H1 (cell line): Measurements from ENCODE around the gene SEMA4D. TPM values are rescaled to one million over a fixed set of nuclear protein-coding genes. Genes with fewer than 3 reads are reported as not detected.

Experiments used
- CTCF ChIA-PET: fragments of 300-600 bp; sonication (Branson Sonifier 250); formaldehyde crosslinking; loops from one replicate; lab custom pipeline; 2021; ENCODE audit not compliant: partially characterized antibody; lab: Charles Lee
- POLR2A ChIA-PET: fragments of 300-600 bp; sonication (Branson Sonifier 250); formaldehyde crosslinking; loops from one replicate; lab custom pipeline; 2021; ENCODE audit warnings: inconsistent platforms; ENCODE audit not compliant: partially characterized antibody; lab: Charles Lee
- DNase-seq, 2 experiments: peaks; one replicate each; pipeline versions ENCODE4 v3.0.0 to v3.0.0-alpha.2; 2010 to 2022; ENCODE audit warnings: low spot score in 2 of 2, low read depth in 1 of 2, mixed read lengths in 1 of 2
- FAIRE-seq: peaks from 2 replicates; lab custom pipeline; 2011; peaks lifted over from hg19 to GRCh38; lab: Jason Lieb, UNC
- H2AFZ ChIP-seq: 2 replicates; pipeline ENCODE4 v1.8.1; 2012; ENCODE audit warnings: low read length, inconsistent platforms
- H2AK5ac ChIP-seq: 2 replicates; pipeline ENCODE4 v1.6.1; 2013; ENCODE audit warnings: low read depth, low read length
- H2BK120ac ChIP-seq: replicated peaks from 2 replicates; pipeline ENCODE3; 2013; ENCODE audit warnings: low read depth, low read length, inconsistent platforms
- H2BK12ac ChIP-seq: 2 replicates; pipeline ENCODE4 v1.6.1; 2013; ENCODE audit warnings: low read depth, low read length
- H2BK15ac ChIP-seq: 2 replicates; pipeline ENCODE4 v1.6.1; 2013; ENCODE audit warnings: low read length
- H2BK20ac ChIP-seq: 2 replicates; pipeline ENCODE4 v1.6.1; 2013; ENCODE audit warnings: low read length
- H2BK5ac ChIP-seq: 2 replicates; pipeline ENCODE4 v1.6.1; 2013; ENCODE audit warnings: low read depth, low read length
- H3K14ac ChIP-seq: 2 replicates; pipeline ENCODE4 v1.6.1; 2013; ENCODE audit warnings: inconsistent platforms; ENCODE audit not compliant: insufficient read length
- H3K18ac ChIP-seq: 2 replicates; pipeline ENCODE4 v1.6.1; 2013; ENCODE audit warnings: low read length; ENCODE audit errors: extremely low read depth
- H3K23ac ChIP-seq: 2 replicates; pipeline ENCODE4 v1.6.1; 2013; ENCODE audit warnings: inconsistent platforms; ENCODE audit not compliant: insufficient read length
- H3K23me2 ChIP-seq: 2 replicates; pipeline ENCODE4 v1.6.1; 2013; ENCODE audit warnings: low read depth, low read length
- H3K27ac ChIP-seq: 2 replicates; pipeline ENCODE4 v1.6.1; 2011; ENCODE audit warnings: low read depth, low read length, inconsistent platforms
- H3K27me3 ChIP-seq, 4 experiments: replicated peaks in 1 of 4; 1 replicate in 1 of 4; 2 replicates in 3 of 4; pipeline versions ENCODE4 v1.6.1 to v1.8.1; 2011 to 2013; ENCODE audit warnings: low read length in 3 of 4, mild to moderate bottlenecking in 3 of 4, inconsistent platforms in 2 of 4, mixed read lengths in 2 of 4, moderate library complexity in 1 of 4; ENCODE audit not compliant: control insufficient read depth in 3 of 4, insufficient read depth in 3 of 4; ENCODE audit errors: extremely low read depth in 1 of 4
- H3K36me3 ChIP-seq, 4 experiments: 2 replicates each; pipeline versions ENCODE4 v1.6.1 to v1.8.1; 2011 to 2013; ENCODE audit warnings: mild to moderate bottlenecking in 4 of 4, low read length in 3 of 4, moderate library complexity in 2 of 4, control low read depth in 1 of 4, inconsistent platforms in 1 of 4; ENCODE audit not compliant: insufficient read depth in 4 of 4, control insufficient read depth in 2 of 4
- H3K4ac ChIP-seq: replicated peaks from 2 replicates; pipeline ENCODE3; 2013; ENCODE audit warnings: low read length, low read depth, mixed read lengths, inconsistent platforms; ENCODE audit not compliant: insufficient read length
- H3K4me1 ChIP-seq, 4 experiments: replicated peaks in 1 of 4; 1 replicate in 1 of 4; 2 replicates in 3 of 4; pipeline versions ENCODE4 v1.6.1 to v1.8.1; 2011 to 2013; ENCODE audit warnings: low read length in 3 of 4, inconsistent platforms in 2 of 4, mixed read lengths in 1 of 4; ENCODE audit not compliant: insufficient read depth in 4 of 4, control insufficient read depth in 3 of 4
- H3K4me2 ChIP-seq, 2 experiments: 2 replicates each; pipeline versions ENCODE4 v1.6.1 to v1.8.1; 2011 to 2013; ENCODE audit warnings: low read depth in 2 of 2, low read length in 2 of 2, control low read depth in 1 of 2, inconsistent platforms in 1 of 2, mild to moderate bottlenecking in 1 of 2; ENCODE audit not compliant: insufficient read depth in 1 of 2
- H3K4me3 ChIP-seq, 4 experiments: fragments of 200-600, 300-600 bp in 1 of 4; sonication (generic), shearing (Covaris generic), sonication (Bioruptor Twin) in 1 of 4; 2 replicates each; pipeline versions ENCODE4 v1.5.1 to v1.8.1; 2011 to 2016; ENCODE audit warnings: low read length in 4 of 4, low read depth in 3 of 4, control low read depth in 2 of 4, inconsistent platforms in 2 of 4, mild to moderate bottlenecking in 2 of 4, mixed read lengths in 1 of 4, moderate library complexity in 1 of 4; ENCODE audit not compliant: insufficient read depth in 2 of 4; ENCODE audit errors: extremely low read depth in 1 of 4
- H3K56ac ChIP-seq: replicated peaks from 2 replicates; pipeline ENCODE3; 2013; ENCODE audit warnings: low read depth, mild to moderate bottlenecking, mixed read lengths, low read length, inconsistent platforms; ENCODE audit not compliant: insufficient read length
- H3K79me1 ChIP-seq: 2 replicates; pipeline ENCODE4 v1.6.1; 2013; ENCODE audit warnings: low read depth, low read length, control low read depth
- H3K79me2 ChIP-seq, 2 experiments: 2 replicates each; pipeline versions ENCODE4 v1.6.1 to v1.8.1; 2012 to 2013; ENCODE audit warnings: low read length in 2 of 2, mild to moderate bottlenecking in 2 of 2, inconsistent platforms in 1 of 2; ENCODE audit not compliant: insufficient read depth in 2 of 2, control insufficient read depth in 1 of 2
- H3K9ac ChIP-seq, 4 experiments: replicated peaks in 1 of 4; 1 replicate in 1 of 4; 2 replicates in 3 of 4; pipeline versions ENCODE4 v1.6.1 to v1.8.1; 2011 to 2013; ENCODE audit warnings: low read depth in 3 of 4, low read length in 3 of 4, control low read depth in 2 of 4, mild to moderate bottlenecking in 2 of 4, moderate library complexity in 2 of 4, inconsistent platforms in 1 of 4; ENCODE audit errors: extremely low read depth in 1 of 4
- H3K9me3 ChIP-seq, 2 experiments: 2 replicates each; pipeline versions ENCODE4 v1.6.1 to v1.8.1; 2012 to 2013; ENCODE audit warnings: mild to moderate bottlenecking in 2 of 2, moderate library complexity in 2 of 2, control low read depth in 1 of 2, inconsistent platforms in 1 of 2, low read depth in 1 of 2, low read length in 1 of 2, mixed read lengths in 1 of 2; ENCODE audit not compliant: insufficient read depth in 2 of 2
- H4K20me1 ChIP-seq, 2 experiments: replicated peaks in 1 of 2; 2 replicates each; pipeline versions ENCODE3 to v1.8.1; 2011 to 2013; ENCODE audit warnings: inconsistent platforms in 2 of 2, low read length in 2 of 2, mild to moderate bottlenecking in 1 of 2; ENCODE audit not compliant: insufficient read depth in 2 of 2, control insufficient read depth in 1 of 2
- H4K5ac ChIP-seq: 2 replicates; pipeline ENCODE4 v1.6.1; 2013; ENCODE audit warnings: low read length, low read depth, mixed read lengths, inconsistent platforms; ENCODE audit not compliant: insufficient read length
- H4K8ac ChIP-seq: 2 replicates; pipeline ENCODE4 v1.8.0; 2013; ENCODE audit warnings: mild to moderate bottlenecking, moderate library complexity, low read length, inconsistent platforms; ENCODE audit not compliant: insufficient read depth; ENCODE audit errors: extremely low read depth
- H4K91ac ChIP-seq: replicated peaks from 2 replicates; pipeline ENCODE3; 2013; ENCODE audit warnings: low read length, mixed read lengths, inconsistent platforms; ENCODE audit not compliant: insufficient read length
- WGBS, 2 experiments: shearing (Covaris generic) in 1 of 2; methylation state at CpG; one replicate each; pipeline versions ENCODE4 v1.1.6 to v1.1.7; 2013 to 2015; ENCODE audit warnings: low lambda C conversion rate in 2 of 2, mixed read lengths in 2 of 2, inconsistent platforms in 1 of 2, low coverage in 1 of 2, missing lambda C conversion rate in 1 of 2; ENCODE audit not compliant: insufficient replicate concordance in 2 of 2, insufficient coverage in 1 of 2, insufficient read length in 1 of 2; ENCODE audit errors: extremely low coverage in 1 of 2, missing lambda C conversion rate in 1 of 2; 5-methylcytosine and 5-hydroxymethylcytosine counted together
- polyA plus RNA-seq, 7 experiments: library from polyadenylated mRNA; depleted of rRNA in 3 of 7; stranded (reverse) in 5 of 7; unstranded in 2 of 7; fragments of >200 nt in 5 of 7; fragments of 200-250 nt in 2 of 7; gene quantifications; 1 replicate in 5 of 7; 2 replicates in 1 of 7; 4 replicates in 1 of 7; pipeline versions ENCODE4 v1.2.1 to v1.2.3, GENCODE V29; 2011 to 2013; ENCODE audit warnings: missing spikeins in 2 of 7, mixed read lengths in 2 of 7
- total RNA-seq: library from RNA; stranded (reverse); fragmentation: NEBNext Ultra II Directional; extraction: Animal tissue kit (Norgen Biotek cat#: 25700); gene quantifications from 2 replicates; pipeline ENCODE4 v1.2.1, GENCODE V29; 2021
- TF ChIP-seq, protein P1 (sequence below): IDR thresholded peaks from 2 replicates; pipeline ENCODE4 v1.6.1; 2012; ENCODE audit warnings: inconsistent platforms

The SEMA4D gene
- total and polyA plus RNA-seq, 2 of the 8 experiments (the other 6 are each of a cell fraction or from before 2014, with no cell fraction given): 21.0 to 70.4 TPM

- Histone ChIP-seq H3K9me3 (no peaks in the 10 kb centered on the region), H4K91ac (no peak overlapping the region), H4K20me1 (peaks cover 2 to 3% of the 10 kb centered on the region in 2 experiments), H3K56ac (no peak overlapping the region), H2BK12ac (no peak overlapping the region), H2BK5ac (no peak overlapping the region), H2BK120ac (no peak overlapping the region), H3K4me2 (no peak overlapping the region), H3K4me3 (no peak overlapping the region), H2AFZ (no peak overlapping the region), H2BK20ac (no peak overlapping the region), H3K14ac (no peak overlapping the region), H3K27me3 (no peaks in the 10 kb centered on the region), H3K23me2 (no peaks in the 10 kb centered on the region), H4K8ac (no peak overlapping the region), H3K9ac (no peak overlapping the region), H2BK15ac (no peak overlapping the region), H3K79me1 (no peaks in the 10 kb centered on the region), H3K18ac (no peak overlapping the region), H3K4me1 (no peaks in the 10 kb centered on the region), H4K5ac (no peak overlapping the region), H3K79me2 (peaks cover 9 to 55% of the 10 kb centered on the region in 2 experiments), H3K4ac (no peak overlapping the region), H3K23ac (no peak overlapping the region), H3K36me3 (peaks cover 0 to 71% (median 34%) of the 10 kb centered on the region in 4 experiments), H3K27ac (no peak overlapping the region), H2AK5ac (no peak overlapping the region)
- TF ChIP-seq, protein P1, sequence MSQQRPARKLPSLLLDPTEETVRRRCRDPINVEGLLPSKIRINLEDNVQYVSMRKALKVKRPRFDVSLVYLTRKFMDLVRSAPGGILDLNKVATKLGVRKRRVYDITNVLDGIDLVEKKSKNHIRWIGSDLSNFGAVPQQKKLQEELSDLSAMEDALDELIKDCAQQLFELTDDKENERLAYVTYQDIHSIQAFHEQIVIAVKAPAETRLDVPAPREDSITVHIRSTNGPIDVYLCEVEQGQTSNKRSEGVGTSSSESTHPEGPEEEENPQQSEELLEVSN: no peak
- ChIA-PET CTCF (no interaction called here), POLR2A (interaction anchor here (0.9 to 4.3 kb wide), 8 partner anchors 8 to 204 kb away, joined by 3 to 30 read pairs (median 6); partner anchors contain the start of genes CKS2 and SECISBP2)
- DNase-seq (no peak), FAIRE-seq (no peak)
- WGBS, 2 experiments: 87% methylated on average over 3 of the region's 3 CpGs; no CpG with 5 or more reads in 1 of the 2 experiments
Observed at GRCh38 chr9:89325733-89326132, 172.2 kb downstream of the SEMA4D start.
